ENCODE measurements around the gene TUBGCP4. TPM values are rescaled to one million over a fixed set of nuclear protein-coding genes. Genes with fewer than 3 reads are reported as not detected.

The TUBGCP4 gene
- total RNA-seq, 2 experiments from 2014 or later, result 36.0 to 43.9 TPM

GRCh38 chr15:43408789-43409188 is 37.9 kb downstream of the TUBGCP4 start:
- POLR2A ChIA-PET, result no interaction called here
- intact Hi-C loops (cut with micrococcal nuclease; ENCODE audit: unreplicated experiment), result no loop called here
- Histone ChIP-seq H3K36me3 (ENCODE audit: insufficient read depth, low read length) (peaks cover 100% of the 10 kb centered on the region), H3K4me2 (ENCODE audit: low read length) (no peak overlapping the region), H3K27ac (ENCODE audit: low read depth, low read length, poor library complexity, severe bottlenecking) (no peak overlapping the region), H3K4me3 (ENCODE audit: low read depth, low read length, poor library complexity, severe bottlenecking) (no peak overlapping the region), H3K79me2 (ENCODE audit: insufficient read depth, low read depth, low read length) (no peaks in the 10 kb centered on the region), H3K9me3 (ENCODE audit: low read length) (no peaks in the 10 kb centered on the region), H4K20me1 (ENCODE audit: insufficient read depth, low read length) (no peaks in the 10 kb centered on the region), H3K9me2 (ENCODE audit: insufficient read depth, low read length) (no peaks in the 10 kb centered on the region), H3K4me1 (ENCODE audit: insufficient read depth, low read length, poor library complexity, severe bottlenecking) (no peaks in the 10 kb centered on the region), H2AFZ (ENCODE audit: low read length) (no peak overlapping the region)
- BruUV-seq (replicated peaks), result no TSS peak
- TF ChIP-seq EZH2phosphoT487 (IDR thresholded peaks at IDR 0.05; ENCODE audit: borderline replicate concordance, low read depth, low read length), result no peak
- TF ChIP-seq, protein P1, sequence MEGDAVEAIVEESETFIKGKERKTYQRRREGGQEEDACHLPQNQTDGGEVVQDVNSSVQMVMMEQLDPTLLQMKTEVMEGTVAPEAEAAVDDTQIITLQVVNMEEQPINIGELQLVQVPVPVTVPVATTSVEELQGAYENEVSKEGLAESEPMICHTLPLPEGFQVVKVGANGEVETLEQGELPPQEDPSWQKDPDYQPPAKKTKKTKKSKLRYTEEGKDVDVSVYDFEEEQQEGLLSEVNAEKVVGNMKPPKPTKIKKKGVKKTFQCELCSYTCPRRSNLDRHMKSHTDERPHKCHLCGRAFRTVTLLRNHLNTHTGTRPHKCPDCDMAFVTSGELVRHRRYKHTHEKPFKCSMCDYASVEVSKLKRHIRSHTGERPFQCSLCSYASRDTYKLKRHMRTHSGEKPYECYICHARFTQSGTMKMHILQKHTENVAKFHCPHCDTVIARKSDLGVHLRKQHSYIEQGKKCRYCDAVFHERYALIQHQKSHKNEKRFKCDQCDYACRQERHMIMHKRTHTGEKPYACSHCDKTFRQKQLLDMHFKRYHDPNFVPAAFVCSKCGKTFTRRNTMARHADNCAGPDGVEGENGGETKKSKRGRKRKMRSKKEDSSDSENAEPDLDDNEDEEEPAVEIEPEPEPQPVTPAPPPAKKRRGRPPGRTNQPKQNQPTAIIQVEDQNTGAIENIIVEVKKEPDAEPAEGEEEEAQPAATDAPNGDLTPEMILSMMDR (conservative IDR thresholded peaks at IDR 0.05; ENCODE audit: low read length), result no peak
- CTCF ChIA-PET (ENCODE audit: unreplicated experiment), result no interaction called here
- DNase-seq (ENCODE audit: low spot score), result no peak

DNA sequence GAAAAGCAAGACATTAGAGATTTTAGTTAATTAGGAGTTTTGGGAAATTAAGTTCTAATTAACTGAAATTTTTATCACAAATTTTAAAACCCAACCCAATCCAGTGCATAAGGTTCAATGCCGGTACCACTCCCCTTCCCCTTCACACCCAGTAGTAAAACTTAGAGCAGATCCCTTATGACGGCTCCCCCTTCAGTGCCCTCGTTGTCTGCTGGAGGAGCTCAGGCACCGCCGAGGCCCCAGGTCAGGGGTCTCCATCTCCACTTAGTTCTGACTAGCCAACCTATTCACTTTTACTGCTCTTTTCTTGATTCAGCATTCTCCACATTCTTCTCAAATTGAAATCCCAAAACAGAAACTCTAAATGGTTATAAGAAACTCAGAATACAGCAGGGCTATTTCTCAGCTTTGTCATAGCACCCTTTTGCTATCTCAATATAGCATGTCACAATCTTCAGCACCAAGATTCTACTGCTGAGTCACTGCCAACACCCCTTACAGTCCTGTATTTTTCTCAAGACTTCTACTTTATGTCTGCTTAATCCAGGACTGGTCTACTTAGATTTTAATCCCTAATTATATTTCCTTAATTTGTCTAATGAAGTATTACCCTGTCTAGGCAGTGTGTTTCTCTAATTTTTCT is 39.8 kb downstream of the TUBGCP4 start:
- intact Hi-C loops (cut with micrococcal nuclease; ENCODE audit: unreplicated experiment), result no loop called here
- ChIA-PET POLR2A (interaction anchor here (0.6 kb wide), 1 partner anchor 231 kb away, joined by 3 read pairs; no protein-coding TSS in a partner anchor), CTCF (ENCODE audit: unreplicated experiment) (no interaction called here)
- H3K4me1 ChIP-seq (ENCODE audit: insufficient read depth, low read length, poor library complexity, severe bottlenecking), result no peaks in the 10 kb centered on the region
- no TSS peak for BruUV-seq (replicated peaks)
- no peak overlapping the region for H3K4me2 ChIP-seq (ENCODE audit: low read length)
- no peaks in the 10 kb centered on the region for H4K20me1 ChIP-seq (ENCODE audit: insufficient read depth, low read length)
- no peaks in the 10 kb centered on the region for H3K9me2 ChIP-seq (ENCODE audit: insufficient read depth, low read length)
- H3K79me2 ChIP-seq (ENCODE audit: insufficient read depth, low read depth, low read length), result no peaks in the 10 kb centered on the region
- TF ChIP-seq EZH2phosphoT487 (IDR thresholded peaks at IDR 0.05; ENCODE audit: borderline replicate concordance, low read depth, low read length), result no peak
- TF ChIP-seq, protein P1 (conservative IDR thresholded peaks at IDR 0.05; ENCODE audit: low read length), result no peak
- H3K9me3 ChIP-seq (ENCODE audit: low read length), result no peaks in the 10 kb centered on the region
- peaks cover 100% of the 10 kb centered on the region for H3K36me3 ChIP-seq (ENCODE audit: insufficient read depth, low read length)
- no peak overlapping the region for H3K4me3 ChIP-seq (ENCODE audit: low read depth, low read length, poor library complexity, severe bottlenecking)
- DNase-seq (ENCODE audit: low spot score), result no peak
- H2AFZ ChIP-seq (ENCODE audit: low read length), result no peak overlapping the region
- H3K27ac ChIP-seq (ENCODE audit: low read depth, low read length, poor library complexity, severe bottlenecking), result no peak overlapping the region

- no peak overlapping the region for H3K27ac ChIP-seq (ENCODE audit: low read depth, low read length, poor library complexity, severe bottlenecking)
- ChIA-PET CTCF (ENCODE audit: unreplicated experiment) (no interaction called here), POLR2A (no interaction called here)
- peaks cover 99% of the 10 kb centered on the region for H3K36me3 ChIP-seq (ENCODE audit: insufficient read depth, low read length)
- H3K4me3 ChIP-seq (ENCODE audit: low read depth, low read length, poor library complexity, severe bottlenecking), result no peak overlapping the region
- no peaks in the 10 kb centered on the region for H4K20me1 ChIP-seq (ENCODE audit: insufficient read depth, low read length)
- no peaks in the 10 kb centered on the region for H3K9me3 ChIP-seq (ENCODE audit: low read length)
- BruUV-seq (replicated peaks), result no TSS peak
- no peak for DNase-seq (ENCODE audit: low spot score)
- TF ChIP-seq EZH2phosphoT487 (IDR thresholded peaks at IDR 0.05; ENCODE audit: borderline replicate concordance, low read depth, low read length), result no peak
- TF ChIP-seq, protein P1 (conservative IDR thresholded peaks at IDR 0.05; ENCODE audit: low read length), result no peak
- no peak overlapping the region for H3K4me2 ChIP-seq (ENCODE audit: low read length)
- no peak overlapping the region for H2AFZ ChIP-seq (ENCODE audit: low read length)
- H3K79me2 ChIP-seq (ENCODE audit: insufficient read depth, low read depth, low read length), result no peaks in the 10 kb centered on the region
- no peaks in the 10 kb centered on the region for H3K9me2 ChIP-seq (ENCODE audit: insufficient read depth, low read length)
- no peaks in the 10 kb centered on the region for H3K4me1 ChIP-seq (ENCODE audit: insufficient read depth, low read length, poor library complexity, severe bottlenecking)
- intact Hi-C loops (cut with micrococcal nuclease; ENCODE audit: unreplicated experiment), result no loop called here
Measured at GRCh38 chr15:43412096-43412495, 41.2 kb downstream of the TUBGCP4 start.
